Endothelial cell of umbilical vein (primary cell): ENCODE results near the gene GLRA1. TPM values are rescaled to one million over a fixed set of nuclear protein-coding genes. Genes with fewer than 3 reads are reported as not detected.

ENCODE experiments used
- BruUV-seq: library from RNA; stranded (reverse); fragments of 400-500 nt; replicated peaks from 2 replicates; lab custom pipeline; 2021; lab: Mats Ljungman, UMichigan
- CTCF ChIA-PET: fragments of 300-600, 350-600 bp; sonication (Branson Sonifier 250); formaldehyde crosslinking; loops from one replicate; lab custom pipeline; 2021; ENCODE audit warnings: antibody characterized with exemption, inconsistent platforms; lab: Charles Lee
- POLR2A ChIA-PET: fragments of 300-600, 350-600 bp; sonication (Branson Sonifier 250); formaldehyde crosslinking; loops from one replicate; lab custom pipeline; 2021; ENCODE audit warnings: antibody characterized with exemption, inconsistent platforms; lab: Charles Lee
- DNase-seq: peaks from one replicate; pipeline ENCODE4 v3.0.0-alpha.2; 2011; ENCODE audit warnings: low read depth, low spot score
- FAIRE-seq: peaks from 2 replicates; lab custom pipeline; 2011; peaks lifted over from hg19 to GRCh38; lab: Jason Lieb, UNC
- H2AFZ ChIP-seq: 2 replicates; pipeline ENCODE4 v1.6.0; 2012; ENCODE audit warnings: low read depth, low read length, control low read depth, inconsistent platforms
- H3K27ac ChIP-seq: 2 replicates; pipeline ENCODE4 v1.5.1; 2011; ENCODE audit warnings: low read depth, mild to moderate bottlenecking, control low read depth, low read length, moderate library complexity; ENCODE audit not compliant: insufficient read depth
- H3K27me3 ChIP-seq, 2 experiments: 2 replicates each; pipeline versions ENCODE4 v1.6.0 to v1.6.1; 2011; ENCODE audit warnings: low read length in 2 of 2, mixed read lengths in 1 of 2; ENCODE audit not compliant: control insufficient read depth in 2 of 2, insufficient read depth in 2 of 2
- H3K36me3 ChIP-seq, 2 experiments: 2 replicates in 1 of 2; 3 replicates in 1 of 2; pipeline ENCODE4 v1.5.1; 2011; ENCODE audit warnings: low read length in 2 of 2, mild to moderate bottlenecking in 1 of 2, moderate library complexity in 1 of 2; ENCODE audit not compliant: control insufficient read depth in 2 of 2, insufficient read depth in 2 of 2; ENCODE audit errors: extremely low read depth in 1 of 2
- H3K4me1 ChIP-seq: 3 replicates; pipeline ENCODE4 v1.5.1; 2011; ENCODE audit warnings: mild to moderate bottlenecking, low read length; ENCODE audit not compliant: control insufficient read depth, insufficient read depth; ENCODE audit errors: extremely low read depth
- H3K4me2 ChIP-seq: 2 replicates; pipeline ENCODE4 v1.6.1; 2011; ENCODE audit warnings: low read length, control low read depth, mixed read lengths; ENCODE audit not compliant: insufficient read depth
- H3K4me3 ChIP-seq, 3 experiments: fragments of 200-600 bp in 1 of 3; sonication (generic), shearing (Covaris generic) in 1 of 3; replicated peaks in 1 of 3; 2 replicates each; pipeline ENCODE4 v1.5.1; 2011 to 2016; ENCODE audit warnings: control low read depth in 3 of 3, low read length in 3 of 3, mild to moderate bottlenecking in 2 of 3, inconsistent platforms in 1 of 3, low read depth in 1 of 3, moderate library complexity in 1 of 3; ENCODE audit not compliant: insufficient read depth in 1 of 3
- H3K79me2 ChIP-seq: 2 replicates; pipeline ENCODE4 v1.6.0; 2012; ENCODE audit warnings: low read length, inconsistent platforms; ENCODE audit not compliant: control insufficient read depth, insufficient read depth
- H3K9ac ChIP-seq: replicated peaks from 2 replicates; pipeline ENCODE3; 2011; ENCODE audit warnings: low read length, control low read depth; ENCODE audit not compliant: insufficient read depth; ENCODE audit errors: extremely low read depth
- H3K9me1 ChIP-seq: replicated peaks from 3 replicates; pipeline ENCODE4 v1.6.0; 2011; ENCODE audit warnings: mild to moderate bottlenecking, low read length; ENCODE audit not compliant: control insufficient read depth, insufficient read depth; ENCODE audit errors: extremely low read depth
- H3K9me3 ChIP-seq: replicated peaks from 2 replicates; pipeline ENCODE4 v1.5.1; 2012; ENCODE audit warnings: low read length, inconsistent platforms; ENCODE audit not compliant: control insufficient read depth, insufficient read depth
- H4K20me1 ChIP-seq: replicated peaks from 2 replicates; pipeline ENCODE3; 2011; ENCODE audit warnings: mild to moderate bottlenecking, low read length; ENCODE audit not compliant: control insufficient read depth, insufficient read depth; ENCODE audit errors: extremely low read depth
- EZH2 ChIP-seq: IDR thresholded peaks from 2 replicates; pipeline ENCODE4 v1.6.1; 2012; ENCODE audit warnings: borderline replicate concordance, low read depth, mild to moderate bottlenecking, moderate library complexity, low read length, inconsistent platforms; ENCODE audit not compliant: severe bottlenecking
- FOS ChIP-seq: IDR thresholded peaks from 2 replicates; pipeline ENCODE4 v1.6.1; 2011; ENCODE audit warnings: mild to moderate bottlenecking, low read length, moderate library complexity, borderline replicate concordance; ENCODE audit not compliant: insufficient read depth
- GATA2 ChIP-seq: IDR thresholded peaks from 2 replicates; pipeline ENCODE4 v1.7.0; 2011; ENCODE audit warnings: low read depth, mild to moderate bottlenecking, moderate library complexity, mixed read lengths, low read length; ENCODE audit not compliant: insufficient read length, insufficient read depth
- JUN ChIP-seq: IDR thresholded peaks from 2 replicates; pipeline ENCODE4 v1.6.1; 2011; ENCODE audit warnings: borderline replicate concordance, low read depth; ENCODE audit not compliant: insufficient read length, insufficient read depth
- MAX ChIP-seq: IDR thresholded peaks from 2 replicates; pipeline ENCODE4 v1.6.1; 2011; ENCODE audit not compliant: insufficient read depth, insufficient read length
- MYC ChIP-seq: IDR thresholded peaks from one replicate; pipeline ENCODE4 v1.6.1; 2011; ENCODE audit warnings: mild to moderate bottlenecking, low read depth, low read length
- POLR2A ChIP-seq: IDR thresholded peaks from 2 replicates; pipeline ENCODE4 v1.6.1; 2012; ENCODE audit warnings: low read depth, mild to moderate bottlenecking, control low read depth, low read length
- POLR2AphosphoS5 ChIP-seq: IDR thresholded peaks from 2 replicates; pipeline ENCODE4 v1.6.1; 2012; ENCODE audit warnings: low read depth, mild to moderate bottlenecking, control low read depth, low read length, moderate library complexity; ENCODE audit not compliant: insufficient read depth
- dilution Hi-C: fragments of 300-500 bp; cut with MboI; formaldehyde crosslinking; loops from one replicate; pipeline ENCODE4 v1.15.0; 2019; ENCODE audit warnings: low sequenced_read_pairs; ENCODE audit not compliant: extremely low pct_ligation_motif_present
- intact Hi-C: fragments of 100-400 bp; cut with micrococcal nuclease; formaldehyde crosslinking; loops from one replicate; pipeline ENCODE4 v1.10.0; 2022
- polyA plus RNA-seq, 4 experiments: library from polyadenylated mRNA; depleted of rRNA in 3 of 4; stranded (reverse) in 3 of 4; unstranded in 1 of 4; fragments of >200 nt; gene quantifications; 2 replicates each; pipeline versions ENCODE4 v1.2.1 to v1.2.3, GENCODE V29; 2011 to 2012; ENCODE audit warnings: missing spikeins in 1 of 4
- total RNA-seq: library from RNA; stranded (reverse); gene quantifications from 2 replicates; pipeline ENCODE4 v1.2.3, GENCODE V29; 2021
- TF ChIP-seq, protein P1 (sequence below), 2 donors: IDR thresholded peaks; 1 replicate in 1 of 2; 2 replicates in 1 of 2; pipeline ENCODE4 v1.5.1; 2011; ENCODE audit warnings: low read length in 2 of 2, mild to moderate bottlenecking in 2 of 2, moderate library complexity in 2 of 2, control low read depth in 1 of 2, inconsistent platforms in 1 of 2, low read depth in 1 of 2; ENCODE audit not compliant: insufficient read depth in 1 of 2; ENCODE audit errors: extremely low read depth in 1 of 2

The GLRA1 gene
- total and polyA plus RNA-seq, 2 donors (not counting 3 experiments of a cell fraction or from before 2014, with no cell fraction given): not detected

- Histone ChIP-seq H3K9me1 (no peaks in the 10 kb centered on the region), H3K4me3 (no peak overlapping the region), H3K27me3 (no peaks in the 10 kb centered on the region), H3K27ac (no peak overlapping the region), H3K9ac (no peak overlapping the region), H4K20me1 (no peaks in the 10 kb centered on the region), H2AFZ (no peak overlapping the region), H3K79me2 (no peaks in the 10 kb centered on the region), H3K36me3 (no peaks in the 10 kb centered on the region), H3K9me3 (no peaks in the 10 kb centered on the region), H3K4me2 (no peak overlapping the region), H3K4me1 (no peaks in the 10 kb centered on the region)
- BruUV-seq: no TSS peak
- FAIRE-seq: no peak
- ChIA-PET CTCF (no interaction called here), POLR2A (no interaction called here)
- intact Hi-C loops: no loop called here
- dilution Hi-C loops: no loop called here
- no peak for TF ChIP-seq POLR2A
- no peak for TF ChIP-seq MYC
- TF ChIP-seq EZH2: no peak
- TF ChIP-seq FOS: no peak
- TF ChIP-seq, protein P1, sequence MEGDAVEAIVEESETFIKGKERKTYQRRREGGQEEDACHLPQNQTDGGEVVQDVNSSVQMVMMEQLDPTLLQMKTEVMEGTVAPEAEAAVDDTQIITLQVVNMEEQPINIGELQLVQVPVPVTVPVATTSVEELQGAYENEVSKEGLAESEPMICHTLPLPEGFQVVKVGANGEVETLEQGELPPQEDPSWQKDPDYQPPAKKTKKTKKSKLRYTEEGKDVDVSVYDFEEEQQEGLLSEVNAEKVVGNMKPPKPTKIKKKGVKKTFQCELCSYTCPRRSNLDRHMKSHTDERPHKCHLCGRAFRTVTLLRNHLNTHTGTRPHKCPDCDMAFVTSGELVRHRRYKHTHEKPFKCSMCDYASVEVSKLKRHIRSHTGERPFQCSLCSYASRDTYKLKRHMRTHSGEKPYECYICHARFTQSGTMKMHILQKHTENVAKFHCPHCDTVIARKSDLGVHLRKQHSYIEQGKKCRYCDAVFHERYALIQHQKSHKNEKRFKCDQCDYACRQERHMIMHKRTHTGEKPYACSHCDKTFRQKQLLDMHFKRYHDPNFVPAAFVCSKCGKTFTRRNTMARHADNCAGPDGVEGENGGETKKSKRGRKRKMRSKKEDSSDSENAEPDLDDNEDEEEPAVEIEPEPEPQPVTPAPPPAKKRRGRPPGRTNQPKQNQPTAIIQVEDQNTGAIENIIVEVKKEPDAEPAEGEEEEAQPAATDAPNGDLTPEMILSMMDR (IDR thresholded peaks at IDR 0.05; ENCODE audit: extremely low read depth in 1 of 2, insufficient read depth in 1 of 2, low read depth in 1 of 2, low read length in 2 of 2): no peak
- TF ChIP-seq JUN: no peak
- TF ChIP-seq GATA2: no peak
- TF ChIP-seq MAX: no peak
- TF ChIP-seq POLR2AphosphoS5: no peak
- DNase-seq: no peak
Observed at GRCh38 chr5:151937851-151938250, 13.2 kb upstream of the GLRA1 start.
